Measurements from ENCODE around the gene CIAO2B.

The CIAO2B gene

GRCh38 chr16:66952430-66953110 lies 18.4 kb upstream of the CIAO2B start:
- ChIA-PET POLR2A (no interaction called here), CTCF (interaction anchor here (0.6 to 1.4 kb wide), 4 partner anchors 8 to 432 kb away, joined by 3 to 4 read pairs (median 4); partner anchors contain the start of gene CES3)
- no peak for DNase-seq (ENCODE audit: extremely low spot score)
- no peak for TF ChIP-seq ELF4 (IDR thresholded peaks at IDR 0.05)
- TF ChIP-seq FOXK2 (IDR thresholded peaks at IDR 0.05), result no peak
- TF ChIP-seq FOXM1 (IDR thresholded peaks at IDR 0.05; ENCODE audit: borderline replicate concordance), result no peak
- no peak for TF ChIP-seq ZNF384 (IDR thresholded peaks at IDR 0.05)
- no peak for TF ChIP-seq TARDBP (IDR thresholded peaks at IDR 0.05)
- no peak for TF ChIP-seq NFRKB (IDR thresholded peaks at IDR 0.05)
- TF ChIP-seq ARNT (IDR thresholded peaks at IDR 0.05), result no peak
- TF ChIP-seq SUZ12 (IDR thresholded peaks at IDR 0.05), result no peak
- TF ChIP-seq SP1 (IDR thresholded peaks at IDR 0.05), result no peak
- TF ChIP-seq LEF1 (IDR thresholded peaks at IDR 0.05; ENCODE audit: borderline replicate concordance), result no peak
- no peak for TF ChIP-seq FOXA1 (IDR thresholded peaks at IDR 0.05)
- no peak for TF ChIP-seq L3MBTL2 (conservative IDR thresholded peaks at IDR 0.05)
- TF ChIP-seq CTBP1 (IDR thresholded peaks at IDR 0.05; ENCODE audit: borderline replicate concordance), result no peak
- no peak for TF ChIP-seq PKNOX1 (IDR thresholded peaks at IDR 0.05)
- TF ChIP-seq HDGF (IDR thresholded peaks at IDR 0.05; ENCODE audit: borderline replicate concordance), result no peak

GRCh38 chr16:66950971-66951790 lies 17.0 kb upstream of the CIAO2B start:
- CTCF ChIA-PET, result interaction anchor here (1.5 kb wide), 1 partner anchor 42 kb away, joined by 3 read pairs; no protein-coding TSS in a partner anchor

GRCh38 chr16:66950437-66950836 lies 16.2 kb upstream of the CIAO2B start:
- ChIA-PET POLR2A (interaction anchor here (1.8 kb wide), 1 partner anchor 11 kb away, joined by 3 read pairs; the partner anchor contains the start of gene CES3), CTCF (interaction anchor here (0.6 to 1.7 kb wide), 3 partner anchors 41 to 259 kb away, joined by 3 to 5 read pairs (median 4); no protein-coding TSS in a partner anchor)
- no peak for DNase-seq (ENCODE audit: extremely low spot score)
- no peak for TF ChIP-seq L3MBTL2 (conservative IDR thresholded peaks at IDR 0.05)
- no peak for TF ChIP-seq BHLHE40 (IDR thresholded peaks at IDR 0.05; ENCODE audit: borderline replicate concordance)
- TF ChIP-seq NFRKB (IDR thresholded peaks at IDR 0.05), result no peak
- TF ChIP-seq PKNOX1 (IDR thresholded peaks at IDR 0.05), result no peak
- no peak for TF ChIP-seq FOXM1 (IDR thresholded peaks at IDR 0.05; ENCODE audit: borderline replicate concordance)
- no peak for TF ChIP-seq CTBP1 (IDR thresholded peaks at IDR 0.05; ENCODE audit: borderline replicate concordance)
- TF ChIP-seq SP1 (IDR thresholded peaks at IDR 0.05), result no peak
- no peak for TF ChIP-seq ELF4 (IDR thresholded peaks at IDR 0.05)
- TF ChIP-seq SUZ12 (IDR thresholded peaks at IDR 0.05), result no peak
- no peak for TF ChIP-seq ARNT (IDR thresholded peaks at IDR 0.05)
- no peak for TF ChIP-seq LEF1 (IDR thresholded peaks at IDR 0.05; ENCODE audit: borderline replicate concordance)
- TF ChIP-seq ZNF384 (IDR thresholded peaks at IDR 0.05), result no peak
- no peak for TF ChIP-seq FOXA1 (IDR thresholded peaks at IDR 0.05)
- TF ChIP-seq TARDBP (IDR thresholded peaks at IDR 0.05), result no peak
- TF ChIP-seq HDGF (IDR thresholded peaks at IDR 0.05; ENCODE audit: borderline replicate concordance), result no peak

More at GRCh38 chr16:66950971-66951790, 17.0 kb upstream of the CIAO2B start:
- DNase-seq (ENCODE audit: extremely low spot score), result no peak
- POLR2A ChIA-PET, result no interaction called here
- TF ChIP-seq SP1 (IDR thresholded peaks at IDR 0.05), result no peak
- no peak for TF ChIP-seq FOXK2 (IDR thresholded peaks at IDR 0.05)
- TF ChIP-seq TARDBP (IDR thresholded peaks at IDR 0.05), result no peak
- TF ChIP-seq L3MBTL2 (conservative IDR thresholded peaks at IDR 0.05), result no peak
- no peak for TF ChIP-seq HDGF (IDR thresholded peaks at IDR 0.05; ENCODE audit: borderline replicate concordance)
- TF ChIP-seq FOXA1 (IDR thresholded peaks at IDR 0.05), result no peak
- no peak for TF ChIP-seq ZNF384 (IDR thresholded peaks at IDR 0.05)
- no peak for TF ChIP-seq PKNOX1 (IDR thresholded peaks at IDR 0.05)
- no peak for TF ChIP-seq NFRKB (IDR thresholded peaks at IDR 0.05)
- TF ChIP-seq CTBP1 (IDR thresholded peaks at IDR 0.05; ENCODE audit: borderline replicate concordance), result no peak

GRCh38 chr16:66949472-66949871 lies 15.3 kb upstream of the CIAO2B start:
- ChIA-PET POLR2A (interaction anchor here (1.8 kb wide), 1 partner anchor 12 kb away, joined by 3 read pairs; the partner anchor contains the start of gene CES3), CTCF (interaction anchor here (1.5 to 1.7 kb wide), 2 partner anchors 40 to 54 kb away, joined by 3 to 4 read pairs; no protein-coding TSS in a partner anchor)
- DNase-seq (ENCODE audit: extremely low spot score), result no peak
- TF ChIP-seq NFRKB (IDR thresholded peaks at IDR 0.05) (no peak), HDGF (IDR thresholded peaks at IDR 0.05; ENCODE audit: borderline replicate concordance) (no peak), ARNT (IDR thresholded peaks at IDR 0.05) (no peak), FOXA1 (IDR thresholded peaks at IDR 0.05) (no peak), FOXM1 (IDR thresholded peaks at IDR 0.05; ENCODE audit: borderline replicate concordance) (no peak), BHLHE40 (IDR thresholded peaks at IDR 0.05; ENCODE audit: borderline replicate concordance) (no peak), PKNOX1 (IDR thresholded peaks at IDR 0.05) (no peak), ELF4 (IDR thresholded peaks at IDR 0.05) (no peak)

- no peak for TF ChIP-seq FOXA1 (IDR thresholded peaks at IDR 0.05)
- no peak for TF ChIP-seq ZNF384 (IDR thresholded peaks at IDR 0.05)
- no peak for TF ChIP-seq NFRKB (IDR thresholded peaks at IDR 0.05)
- TF ChIP-seq FOXM1 (IDR thresholded peaks at IDR 0.05; ENCODE audit: borderline replicate concordance), result no peak
- no peak for TF ChIP-seq HDGF (IDR thresholded peaks at IDR 0.05; ENCODE audit: borderline replicate concordance)
- TF ChIP-seq FOXK2 (IDR thresholded peaks at IDR 0.05), result no peak
- TF ChIP-seq TARDBP (IDR thresholded peaks at IDR 0.05), result no peak
- no peak for TF ChIP-seq ELF4 (IDR thresholded peaks at IDR 0.05)
- TF ChIP-seq SUZ12 (IDR thresholded peaks at IDR 0.05), result no peak
- no peak for TF ChIP-seq BHLHE40 (IDR thresholded peaks at IDR 0.05; ENCODE audit: borderline replicate concordance)
- no peak for TF ChIP-seq SP1 (IDR thresholded peaks at IDR 0.05)
- no peak for TF ChIP-seq LEF1 (IDR thresholded peaks at IDR 0.05; ENCODE audit: borderline replicate concordance)
- no peak for TF ChIP-seq CTBP1 (IDR thresholded peaks at IDR 0.05; ENCODE audit: borderline replicate concordance)
- no peak for TF ChIP-seq PKNOX1 (IDR thresholded peaks at IDR 0.05)
- no peak for TF ChIP-seq ARNT (IDR thresholded peaks at IDR 0.05)
- TF ChIP-seq L3MBTL2 (conservative IDR thresholded peaks at IDR 0.05), result no peak
- DNase-seq (ENCODE audit: extremely low spot score), result no peak
- POLR2A ChIA-PET, result interaction anchor here (1.8 kb wide), 1 partner anchor 12 kb away, joined by 3 read pairs; the partner anchor contains the start of gene CES3
- CTCF ChIA-PET, result interaction anchor here (0.6 to 1.7 kb wide), 2 partner anchors 53 to 1125 kb away, joined by 4 read pairs; no protein-coding TSS in a partner anchor
Measured at GRCh38 chr16:66948837-66949225, 14.6 kb upstream of the CIAO2B start.
